AG09309 (cell line): ENCODE measurements around the gene ICAM4.
"Not testable (repeated sequence)": the region's sequence is repeated elsewhere in the genome, so short reads cannot be mapped to it uniquely, and the experiment has no call there.

Source experiments
- DNase-seq: peaks from one replicate; pipeline ENCODE4 v3.0.0-alpha.2; 2010; ENCODE audit warnings: low read depth
- H3K4me3 ChIP-seq: 2 replicates; pipeline ENCODE4 v1.5.1; 2011; ENCODE audit warnings: mild to moderate bottlenecking, low read depth, low read length, moderate library complexity; ENCODE audit not compliant: control insufficient read depth
- TF ChIP-seq, protein P1 (sequence below): IDR thresholded peaks from 2 replicates; pipeline ENCODE4 v1.5.1; 2011; ENCODE audit warnings: mild to moderate bottlenecking, low read depth, low read length, inconsistent platforms; ENCODE audit not compliant: insufficient read depth, control insufficient read depth; ENCODE audit errors: missing control alignments

Gene ICAM4

GRCh38 chr19:10335352-10335985, 48.7 kb downstream of the ICAM4 start:
- TF ChIP-seq, protein P1, sequence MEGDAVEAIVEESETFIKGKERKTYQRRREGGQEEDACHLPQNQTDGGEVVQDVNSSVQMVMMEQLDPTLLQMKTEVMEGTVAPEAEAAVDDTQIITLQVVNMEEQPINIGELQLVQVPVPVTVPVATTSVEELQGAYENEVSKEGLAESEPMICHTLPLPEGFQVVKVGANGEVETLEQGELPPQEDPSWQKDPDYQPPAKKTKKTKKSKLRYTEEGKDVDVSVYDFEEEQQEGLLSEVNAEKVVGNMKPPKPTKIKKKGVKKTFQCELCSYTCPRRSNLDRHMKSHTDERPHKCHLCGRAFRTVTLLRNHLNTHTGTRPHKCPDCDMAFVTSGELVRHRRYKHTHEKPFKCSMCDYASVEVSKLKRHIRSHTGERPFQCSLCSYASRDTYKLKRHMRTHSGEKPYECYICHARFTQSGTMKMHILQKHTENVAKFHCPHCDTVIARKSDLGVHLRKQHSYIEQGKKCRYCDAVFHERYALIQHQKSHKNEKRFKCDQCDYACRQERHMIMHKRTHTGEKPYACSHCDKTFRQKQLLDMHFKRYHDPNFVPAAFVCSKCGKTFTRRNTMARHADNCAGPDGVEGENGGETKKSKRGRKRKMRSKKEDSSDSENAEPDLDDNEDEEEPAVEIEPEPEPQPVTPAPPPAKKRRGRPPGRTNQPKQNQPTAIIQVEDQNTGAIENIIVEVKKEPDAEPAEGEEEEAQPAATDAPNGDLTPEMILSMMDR: no peak
- peak overlapping the region; percentile 86; the same call in 1 of the 2 replicates for H3K4me3 ChIP-seq
- DNase-seq: no peak

DNA sequence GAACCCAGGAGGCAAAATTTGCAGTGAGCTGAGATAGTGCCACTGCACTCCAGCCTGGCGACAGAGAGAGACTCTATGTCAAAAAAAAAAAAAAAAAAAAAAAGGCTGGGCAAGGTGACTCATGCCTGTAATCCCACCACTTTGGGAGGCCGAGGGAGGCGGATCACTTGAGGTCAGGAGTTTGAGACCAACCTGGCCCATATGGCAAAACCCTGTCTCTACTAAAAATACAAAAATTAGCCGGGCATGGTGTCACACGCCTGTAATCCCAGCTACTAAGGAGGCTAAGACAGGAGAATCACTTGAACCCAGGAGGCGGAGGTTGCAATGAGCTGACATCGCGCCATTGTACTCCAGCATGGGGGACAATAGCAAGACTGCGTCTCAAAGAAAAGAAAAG, 50.0 kb downstream of the ICAM4 start:
- DNase-seq, H3K4me3 ChIP-seq: not testable (repeated sequence)
